GM12878 (cell line): Measurements from ENCODE around the gene PIEZO2. TPM values are rescaled to one million over a fixed set of nuclear protein-coding genes. Genes with fewer than 3 reads are reported as not detected.

Source experiments
- CTCF ChIP-seq, 3 experiments: IDR thresholded peaks in 2 of 3; conservative IDR thresholded peaks in 1 of 3; 2 replicates each; pipeline ENCODE4 v1.5.1; 2011; ENCODE audit warnings: low read depth in 3 of 3, low read length in 3 of 3, mild to moderate bottlenecking in 3 of 3, control low read depth in 2 of 3, moderate library complexity in 2 of 3, inconsistent platforms in 1 of 3, mixed read lengths in 1 of 3; ENCODE audit not compliant: control insufficient read depth in 2 of 3, insufficient read depth in 1 of 3; ENCODE audit errors: extremely low read depth in 1 of 3
- E2F8 ChIP-seq: fragments of 450-650 bp; IDR thresholded peaks from 2 replicates; pipeline ENCODE4 v1.6.1; 2018; ENCODE audit warnings: mild to moderate bottlenecking, low read depth, moderate library complexity; ENCODE audit not compliant: partially characterized antibody
- RAD21 ChIP-seq: IDR thresholded peaks from 2 replicates; pipeline ENCODE4 v1.6.1; 2011; ENCODE audit warnings: mild to moderate bottlenecking, low read depth, low read length, moderate library complexity; ENCODE audit not compliant: insufficient read depth
- RELA ChIP-seq: fragments of 450-650 bp; IDR thresholded peaks from 2 replicates; pipeline ENCODE4 v1.8.0; 2014; ENCODE audit warnings: borderline replicate concordance; ENCODE audit not compliant: partially characterized antibody
- SKIL ChIP-seq: fragments of 450-650 bp; IDR thresholded peaks from 2 replicates; pipeline ENCODE4 v1.6.1; 2017; ENCODE audit warnings: mild to moderate bottlenecking, low read depth, inconsistent platforms; ENCODE audit not compliant: poor library complexity, severe bottlenecking
- SMARCA5 ChIP-seq: fragments of 450-650 bp; IDR thresholded peaks from 2 replicates; pipeline ENCODE4 v1.6.1; 2017; ENCODE audit warnings: mild to moderate bottlenecking
- polyA plus RNA-seq, 11 experiments: library from polyadenylated mRNA; depleted of rRNA in 4 of 11; unstranded in 6 of 11; stranded (reverse) in 5 of 11; fragments of >200 nt; fragmentation: Nextera tagmentation in 4 of 11; fragmentation: Illumina TruSeq in 1 of 11; extraction: Ambion mirVana in 4 of 11; extraction: Trizol in 1 of 11; gene quantifications; 1 replicate in 1 of 11; 2 replicates in 10 of 11; pipeline versions ENCODE4 v1.2.1 to v1.2.3, GENCODE V29; 2011 to 2016; ENCODE audit warnings: inconsistent platforms in 2 of 11, missing spikeins in 2 of 11, low read depth in 1 of 11
- total RNA-seq, 4 experiments: library from RNA; depleted of rRNA in 3 of 4; stranded (reverse); fragments of >200 nt in 3 of 4; fragmentation: Illumina TruSeq in 1 of 4; extraction: Trizol in 1 of 4; gene quantifications; 2 replicates each; pipeline versions ENCODE4 v1.2.1 to v1.2.3, GENCODE V29; 2013 to 2021

Gene PIEZO2
- total and polyA plus RNA-seq, 10 of the 15 experiments (the other 5 are each of a cell fraction or from before 2014, with no cell fraction given): 6.7 to 42.3 (median 27.4) TPM

- TF ChIP-seq CTCF (IDR thresholded peaks at IDR 0.05 in 2 of 3, conservative IDR thresholded peaks at IDR 0.05 in 1 of 3; ENCODE audit: control insufficient read depth in 2 of 3, extremely low read depth in 1 of 3, insufficient read depth in 1 of 3, low read depth in 3 of 3, low read length in 3 of 3) (peak; percentile 67 to 74 (median 69); a peak in 5 of 6 replicates), SKIL (peak; percentile 51), RAD21 (peak; percentile 88), E2F8 (no peak), RELA (no peak), SMARCA5 (no peak)
These were observed 108.3 kb downstream of the PIEZO2 start (continued) for GRCh38 chr18:11040823-11041656.
